ENCODE measurements around the gene TMTC1. TPM values are rescaled to one million over a fixed set of nuclear protein-coding genes. Genes with fewer than 3 reads are reported as not detected.

TMTC1 gene
- total RNA-seq, 1 donor from 2014 or later, result 35.3 TPM

- Mint-ChIP-seq H3K27me3 (ENCODE audit: unreplicated experiment) (no peaks in the 10 kb centered on the region), H3K36me3 (ENCODE audit: unreplicated experiment) (peaks cover 19% of the 10 kb centered on the region), H3K4me3 (ENCODE audit: unreplicated experiment) (no peak overlapping the region), H3K4me1 (ENCODE audit: unreplicated experiment) (peaks cover 26% of the 10 kb centered on the region), H3K27ac (ENCODE audit: unreplicated experiment) (no peak overlapping the region), H3K9me3 (ENCODE audit: unreplicated experiment) (no peaks in the 10 kb centered on the region)
- no peak for TF ChIP-seq CTCF (IDR thresholded peaks at IDR 0.05)
- no peak for DNase-seq (ENCODE audit: extremely low spot score, unreplicated experiment)
These were observed 188.5 kb downstream of the TMTC1 start for GRCh38 chr12:29595071-29595755.

GRCh38 chr12:29593001-29593400 is 190.7 kb downstream of the TMTC1 start:
- H3K4me1 Mint-ChIP-seq (ENCODE audit: unreplicated experiment), result peaks cover 19% of the 10 kb centered on the region
- no peak for TF ChIP-seq CTCF (IDR thresholded peaks at IDR 0.05)
- no peak for DNase-seq (ENCODE audit: extremely low spot score, unreplicated experiment)
- no peak overlapping the region for H3K4me3 Mint-ChIP-seq (ENCODE audit: unreplicated experiment)
- peaks cover 16% of the 10 kb centered on the region for H3K36me3 Mint-ChIP-seq (ENCODE audit: unreplicated experiment)
- no peaks in the 10 kb centered on the region for H3K27me3 Mint-ChIP-seq (ENCODE audit: unreplicated experiment)
- H3K9me3 Mint-ChIP-seq (ENCODE audit: unreplicated experiment), result no peaks in the 10 kb centered on the region
- H3K27ac Mint-ChIP-seq (ENCODE audit: unreplicated experiment), result no peak overlapping the region

- H3K4me3 Mint-ChIP-seq (ENCODE audit: unreplicated experiment), result no peak overlapping the region
- H3K27me3 Mint-ChIP-seq (ENCODE audit: unreplicated experiment), result no peaks in the 10 kb centered on the region
- no peak for DNase-seq (ENCODE audit: extremely low spot score, unreplicated experiment)
- peak; percentile 63 for TF ChIP-seq CTCF (IDR thresholded peaks at IDR 0.05)
- H3K27ac Mint-ChIP-seq (ENCODE audit: unreplicated experiment), result peak overlapping the region; percentile 43
- peaks cover 14% of the 10 kb centered on the region for H3K36me3 Mint-ChIP-seq (ENCODE audit: unreplicated experiment)
- no peaks in the 10 kb centered on the region for H3K9me3 Mint-ChIP-seq (ENCODE audit: unreplicated experiment)
- H3K4me1 Mint-ChIP-seq (ENCODE audit: unreplicated experiment), result peaks cover 19% of the 10 kb centered on the region
These were observed 192.4 kb downstream of the TMTC1 start for GRCh38 chr12:29591140-29592020.

GRCh38 chr12:29589851-29590250 is 193.9 kb downstream of the TMTC1 start:
- Mint-ChIP-seq H3K27ac (ENCODE audit: unreplicated experiment) (no peak overlapping the region), H3K36me3 (ENCODE audit: unreplicated experiment) (peaks cover 3% of the 10 kb centered on the region), H3K27me3 (ENCODE audit: unreplicated experiment) (no peaks in the 10 kb centered on the region), H3K4me1 (ENCODE audit: unreplicated experiment) (peaks cover 19% of the 10 kb centered on the region), H3K4me3 (ENCODE audit: unreplicated experiment) (no peak overlapping the region), H3K9me3 (ENCODE audit: unreplicated experiment) (no peaks in the 10 kb centered on the region)
- no peak for DNase-seq (ENCODE audit: extremely low spot score, unreplicated experiment)
- no peak for TF ChIP-seq CTCF (IDR thresholded peaks at IDR 0.05)

- H3K4me3 Mint-ChIP-seq (ENCODE audit: unreplicated experiment), result no peak overlapping the region
- no peak overlapping the region for H3K27ac Mint-ChIP-seq (ENCODE audit: unreplicated experiment)
- no peaks in the 10 kb centered on the region for H3K9me3 Mint-ChIP-seq (ENCODE audit: unreplicated experiment)
- H3K27me3 Mint-ChIP-seq (ENCODE audit: unreplicated experiment), result no peaks in the 10 kb centered on the region
- no peak for TF ChIP-seq CTCF (IDR thresholded peaks at IDR 0.05)
- peaks cover 19% of the 10 kb centered on the region for H3K4me1 Mint-ChIP-seq (ENCODE audit: unreplicated experiment)
- DNase-seq (ENCODE audit: extremely low spot score, unreplicated experiment), result no peak
- peaks cover 3% of the 10 kb centered on the region for H3K36me3 Mint-ChIP-seq (ENCODE audit: unreplicated experiment)
These were observed 194.4 kb downstream of the TMTC1 start for GRCh38 chr12:29589286-29589820.

Measured in osteocyte (in vitro differentiated cells).